Subcutaneous abdominal adipose tissue (tissue), 5 donors: Measurements from ENCODE around the gene CCDC38.

ENCODE experiments used
- H3K27ac ChIP-seq: one replicate; pipeline ENCODE4 v1.7.0; 2013; ENCODE audit warnings: low read depth, mild to moderate bottlenecking, inconsistent platforms, low read length, moderate library complexity
- H3K27me3 ChIP-seq, 5 donors: one replicate each; pipeline ENCODE4 v1.7.0; 2013; ENCODE audit warnings: low read length in 5 of 5, inconsistent platforms in 1 of 5; ENCODE audit not compliant: control insufficient read depth in 5 of 5, insufficient read depth in 4 of 5
- H3K36me3 ChIP-seq, 5 donors: one replicate each; pipeline ENCODE4 v1.7.0; 2013; ENCODE audit warnings: low read length in 5 of 5; ENCODE audit not compliant: control insufficient read depth in 5 of 5, insufficient read depth in 5 of 5
- H3K4me1 ChIP-seq, 5 donors: one replicate each; pipeline ENCODE4 v1.7.0; 2013; ENCODE audit warnings: low read length in 5 of 5, mild to moderate bottlenecking in 3 of 5, moderate library complexity in 1 of 5; ENCODE audit not compliant: control insufficient read depth in 5 of 5, insufficient read depth in 5 of 5
- H3K4me3 ChIP-seq, 5 donors: one replicate each; pipeline ENCODE4 v1.7.0; 2013; ENCODE audit warnings: low read length in 5 of 5, low read depth in 1 of 5
- H3K9ac ChIP-seq, 5 donors: one replicate each; pipeline ENCODE4 v1.7.0; 2013; ENCODE audit warnings: low read length in 5 of 5, mild to moderate bottlenecking in 4 of 5, moderate library complexity in 3 of 5
- H3K9me3 ChIP-seq, 5 donors: one replicate each; pipeline ENCODE4 v1.7.0; 2013; ENCODE audit warnings: low read length in 5 of 5; ENCODE audit not compliant: control insufficient read depth in 5 of 5
- donor health status: healthy.
- donor health status: healthy.
- donor health status: healthy.
- donor health status: healthy.
- donor health status: healthy.

CCDC38 gene

GRCh38 chr12:95820096-95820703 is 122.2 kb downstream of the CCDC38 start:
- Histone ChIP-seq H3K4me3 (no peak overlapping the region), H3K27ac (no peak overlapping the region), H3K9ac (no peak overlapping the region), H3K4me1 (no peaks in the 10 kb centered on the region), H3K27me3 (no peaks in the 10 kb centered on the region), H3K9me3 (no peaks in the 10 kb centered on the region), H3K36me3 (no peaks in the 10 kb centered on the region)
